HG03442 (cell line): ENCODE data around the gene PRKCB.
"Not testable (repeated sequence)": the region's sequence is repeated elsewhere in the genome, so short reads cannot be mapped to it uniquely, and the experiment has no call there.

Experiments used
- ATAC-seq: cut with Tn5 transposase; IDR thresholded peaks from one replicate; pipeline ENCODE4 v1.9.1; 2021; ENCODE audit warnings: mild to moderate bottlenecking, moderate library complexity; ENCODE audit not compliant: unreplicated experiment

Gene PRKCB

DNA sequence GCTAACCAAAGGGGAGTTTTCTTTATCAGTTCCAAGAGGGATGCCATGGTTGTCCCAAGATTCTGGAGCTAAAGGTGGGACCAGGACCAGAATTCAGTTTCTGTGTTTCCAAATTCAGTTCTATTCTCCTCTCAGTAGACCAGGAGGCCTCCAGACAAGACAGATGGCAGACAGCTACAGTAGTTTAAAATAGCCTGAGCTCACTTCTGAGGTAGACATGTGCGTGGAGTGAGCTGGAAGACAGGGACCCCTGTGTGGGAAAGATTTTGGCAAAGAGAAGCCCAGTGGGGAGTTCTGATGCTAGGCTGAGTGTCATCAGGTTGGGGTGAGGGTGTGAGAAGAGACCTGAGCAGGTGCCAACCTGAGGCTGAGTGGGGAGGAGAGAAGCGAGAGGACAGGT is 95.4 kb downstream of the PRKCB start:
- ATAC-seq: no peak

DNA sequence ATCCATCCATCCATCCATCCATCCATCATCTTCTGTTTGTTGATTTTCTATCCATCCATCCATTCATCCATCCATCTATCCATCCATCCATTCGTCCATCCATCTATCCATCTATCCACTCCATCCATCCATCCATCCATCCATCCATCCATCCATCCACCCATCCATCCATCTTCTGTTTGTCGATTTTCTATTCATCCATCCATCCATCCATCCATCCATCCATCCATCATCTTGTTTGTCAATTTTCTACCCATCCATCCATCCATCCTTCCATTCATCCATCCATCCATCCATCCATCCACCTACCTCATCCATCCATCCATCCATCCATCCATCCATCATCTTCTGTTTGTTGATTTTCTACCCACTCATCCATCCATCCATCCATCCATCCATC is 97.9 kb downstream of the PRKCB start:
- not testable (repeated sequence) for ATAC-seq

DNA sequence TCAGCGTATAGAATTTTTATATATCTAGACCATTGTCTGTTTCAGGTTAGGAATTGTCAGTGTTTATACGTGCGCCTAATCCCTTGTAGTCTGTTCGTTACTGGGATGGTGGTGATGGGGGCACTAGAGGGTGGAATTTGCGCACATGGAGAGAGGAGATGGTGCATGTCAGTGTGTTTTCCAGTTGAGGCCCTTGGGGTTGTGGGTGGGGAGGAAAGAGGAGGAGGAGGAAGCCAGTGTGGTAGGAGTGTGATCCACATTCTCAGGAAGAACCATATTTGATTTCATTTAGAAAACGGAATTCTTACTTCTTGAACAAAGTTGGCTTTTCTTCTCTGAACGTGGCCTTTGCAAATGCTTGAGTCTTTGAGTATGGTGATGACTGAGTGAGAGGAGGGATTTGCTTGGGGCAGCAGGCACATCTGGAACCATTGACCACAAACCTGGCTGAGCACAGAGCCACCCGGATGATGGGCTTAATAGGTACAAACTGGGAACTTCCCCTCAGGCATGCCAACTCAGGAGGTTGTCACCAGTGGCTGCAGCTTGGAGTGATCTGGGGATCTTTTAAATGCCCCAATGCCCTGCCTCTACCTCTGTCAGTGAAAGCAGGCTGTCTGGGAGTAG is 98.9 kb downstream of the PRKCB start:
- ATAC-seq: no peak

DNA sequence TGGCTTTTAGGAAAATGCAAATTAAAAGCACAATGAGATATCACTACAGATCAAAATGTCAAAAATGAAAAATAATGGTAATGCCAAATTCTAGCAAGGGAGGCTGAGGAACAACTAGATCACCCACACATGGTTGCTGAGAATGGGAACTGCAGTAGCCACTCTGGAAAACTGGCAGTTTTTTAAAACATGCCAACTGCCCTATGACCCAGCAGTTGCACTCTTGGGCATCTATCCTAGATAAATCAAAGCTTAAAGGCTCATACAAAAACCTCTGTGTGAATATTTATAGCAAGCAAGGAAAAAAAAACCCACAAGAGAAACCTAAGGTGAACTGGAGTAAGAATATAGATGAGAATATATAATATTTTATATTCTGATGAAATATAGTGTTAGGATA is 104.3 kb downstream of the PRKCB start:
- no peak for ATAC-seq

DNA sequence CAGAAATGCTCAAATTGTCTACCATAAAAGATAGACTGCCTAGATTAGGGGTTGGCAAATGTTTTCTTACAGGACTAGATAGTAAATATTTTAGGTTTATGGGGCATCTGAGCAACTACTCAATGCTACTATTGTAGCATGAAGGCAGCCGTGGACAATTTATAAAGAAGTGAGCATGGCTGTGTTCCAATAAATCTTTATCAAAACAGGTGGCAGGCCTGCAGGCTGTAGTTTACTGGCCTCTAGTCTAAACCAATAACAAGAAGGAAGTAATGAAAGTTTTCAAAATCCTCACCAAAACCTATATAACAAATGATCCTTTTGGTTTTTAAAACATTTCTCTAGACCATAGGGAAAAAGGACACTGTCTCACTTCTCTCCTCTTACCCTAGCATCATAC is 105.2 kb downstream of the PRKCB start:
- no peak for ATAC-seq

DNA sequence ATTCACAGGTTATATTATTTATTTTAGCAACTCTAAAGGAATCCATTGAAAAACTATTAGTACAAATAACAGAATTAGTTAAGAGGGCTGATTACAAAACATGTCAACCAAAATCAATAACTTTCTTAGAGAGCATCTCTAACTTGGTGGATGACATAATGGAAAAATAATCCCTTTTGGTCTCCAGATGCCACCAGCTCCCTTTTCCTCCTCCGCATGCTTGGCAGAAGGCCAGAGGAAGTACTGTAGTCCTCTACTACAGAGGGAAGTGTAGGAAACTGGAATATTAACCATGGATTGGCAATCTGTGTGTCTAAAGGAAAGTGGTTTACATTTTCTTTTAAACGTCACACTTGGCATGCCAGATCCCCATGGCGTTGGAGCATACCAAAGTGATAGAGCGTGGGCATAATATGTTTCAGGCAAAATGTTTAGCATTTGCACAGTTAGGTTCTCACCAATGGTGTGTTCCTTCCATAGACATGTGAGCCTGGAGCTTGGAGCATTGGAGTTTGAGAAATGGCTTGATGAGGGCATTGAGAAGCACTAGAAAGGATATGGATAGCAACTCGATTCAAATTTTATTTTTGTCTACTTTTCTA is 106.3 kb downstream of the PRKCB start:
- ATAC-seq: no peak

DNA sequence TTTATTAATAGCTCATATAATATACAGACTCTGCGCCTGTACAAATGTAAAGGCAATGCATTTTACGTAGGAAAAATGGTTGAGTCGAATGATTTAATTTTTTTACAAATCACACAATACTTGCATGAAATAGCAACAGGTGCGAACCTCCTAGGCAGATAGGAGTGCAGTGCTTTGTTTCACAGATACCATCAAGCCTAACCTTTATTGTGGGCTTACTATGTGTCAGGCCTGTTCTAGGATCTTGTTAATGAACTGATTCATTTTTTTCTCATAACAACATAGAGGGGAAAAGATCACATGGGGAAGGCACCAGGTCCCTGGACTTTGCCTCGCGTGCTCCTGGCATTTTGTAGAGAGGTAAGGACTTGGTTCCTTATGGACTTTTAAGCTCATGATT is 107.8 kb downstream of the PRKCB start:
- no peak for ATAC-seq

DNA sequence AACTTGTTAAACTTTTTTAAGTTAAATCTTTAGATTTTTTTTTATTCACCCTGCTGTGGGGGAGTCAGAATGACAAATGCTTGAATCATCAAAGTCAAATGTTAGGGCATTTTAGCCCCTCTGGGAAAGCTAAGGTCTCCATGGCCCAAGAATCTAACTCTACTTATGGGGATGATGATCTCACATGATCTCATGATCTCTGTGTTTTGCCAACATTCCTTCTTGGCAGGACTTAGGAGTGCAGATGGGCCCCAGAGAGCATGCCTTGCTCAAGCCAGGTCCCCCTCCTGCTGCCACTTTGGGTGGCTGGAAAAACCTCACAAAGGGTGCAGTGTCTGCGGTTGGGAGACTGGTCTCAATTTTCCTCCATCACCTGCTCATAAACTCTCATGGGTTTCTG is 108.6 kb downstream of the PRKCB start:
- ATAC-seq: no peak

DNA sequence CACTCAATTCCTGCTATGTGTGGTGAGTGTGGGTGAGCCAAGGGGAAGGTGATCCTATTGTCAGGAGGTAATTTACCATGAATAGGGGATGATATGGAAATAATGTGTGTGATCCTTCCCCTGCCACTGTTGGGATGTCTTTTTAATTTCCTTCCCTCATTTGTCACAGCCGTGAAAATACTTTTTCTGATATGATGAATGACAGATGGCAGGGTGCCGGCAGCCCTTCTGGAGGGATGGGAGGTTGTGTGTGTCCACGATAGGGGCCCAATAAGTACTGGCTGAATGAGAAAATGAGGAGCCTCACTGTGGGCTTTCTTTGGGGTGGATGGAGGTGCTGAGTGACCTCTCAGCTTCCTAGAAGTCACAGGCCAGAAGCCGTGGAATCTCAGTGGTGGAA is 109.5 kb downstream of the PRKCB start:
- ATAC-seq: no peak

DNA sequence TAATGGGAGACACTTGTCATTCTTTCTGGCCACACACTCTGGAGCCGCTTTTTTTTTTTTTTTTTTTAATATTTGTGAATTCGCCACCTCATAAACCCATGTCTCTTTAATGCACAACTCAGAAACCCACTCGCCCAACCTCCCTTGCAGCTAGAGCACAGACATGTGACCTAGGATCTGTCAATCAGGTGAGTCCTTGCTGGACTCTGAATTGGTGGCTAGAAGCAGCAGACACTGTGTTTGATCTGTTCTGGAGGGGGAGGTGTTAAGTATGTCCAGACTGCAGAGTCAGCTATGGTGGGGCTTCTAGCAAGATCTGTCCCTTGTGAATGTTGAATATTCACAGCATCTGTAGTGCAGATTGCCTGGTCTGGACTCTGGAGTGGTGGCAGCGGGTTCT is 112.1 kb downstream of the PRKCB start:
- no peak for ATAC-seq

DNA sequence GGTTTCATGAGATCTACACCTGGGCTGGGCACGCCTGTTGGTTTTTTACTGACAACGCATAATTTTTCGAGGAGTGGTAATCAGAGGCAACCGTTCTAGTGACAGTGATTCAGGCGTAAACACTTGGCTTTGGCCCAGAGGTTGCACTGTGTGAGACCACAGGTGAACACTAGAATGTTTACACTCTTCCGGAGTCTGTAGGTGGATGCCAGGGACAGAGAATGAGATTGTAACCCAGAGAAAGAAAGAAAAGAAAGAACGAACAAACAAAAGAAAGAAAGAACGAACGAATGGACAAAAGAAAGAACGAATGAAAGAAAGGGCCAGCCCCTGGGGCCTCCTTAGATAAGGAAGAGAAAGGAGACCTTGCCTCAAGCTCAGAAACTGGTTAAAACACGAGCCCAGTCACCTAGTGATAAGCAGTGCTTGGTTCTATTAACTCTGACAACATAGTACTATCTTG is 113.2 kb downstream of the PRKCB start:
- no peak for ATAC-seq

DNA sequence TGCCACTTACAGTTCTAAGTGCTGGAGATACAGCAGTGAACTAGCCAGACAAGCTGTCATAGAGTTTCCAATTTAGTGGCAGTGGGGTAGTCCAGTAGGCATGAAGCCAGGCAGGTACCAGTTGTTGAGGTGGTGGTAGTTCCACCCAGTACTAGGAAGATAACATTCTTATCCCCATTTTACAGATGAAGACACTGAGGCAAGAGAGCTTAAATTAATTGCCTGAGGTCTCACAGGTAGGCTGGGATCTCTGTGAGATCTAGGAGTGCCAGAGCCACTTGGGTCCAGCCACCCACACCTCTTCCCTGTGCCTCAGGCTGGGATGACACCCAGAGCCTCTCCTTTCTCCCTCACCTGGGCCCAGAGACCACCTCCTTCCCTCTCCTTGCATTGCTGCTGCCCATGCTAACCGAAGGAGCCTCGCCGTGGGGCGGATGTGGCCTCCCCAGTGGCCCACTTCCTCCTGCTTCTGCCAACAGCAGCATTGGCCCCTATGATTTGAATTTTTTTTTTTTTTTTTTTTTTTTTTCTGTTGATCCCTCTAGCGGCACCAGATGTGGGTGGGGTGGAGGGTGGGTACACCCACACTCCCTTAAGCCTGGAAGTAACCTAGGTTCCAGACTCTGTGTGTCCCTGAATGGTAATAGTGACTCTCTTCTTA is 114.0 kb downstream of the PRKCB start:
- ATAC-seq: no peak

DNA sequence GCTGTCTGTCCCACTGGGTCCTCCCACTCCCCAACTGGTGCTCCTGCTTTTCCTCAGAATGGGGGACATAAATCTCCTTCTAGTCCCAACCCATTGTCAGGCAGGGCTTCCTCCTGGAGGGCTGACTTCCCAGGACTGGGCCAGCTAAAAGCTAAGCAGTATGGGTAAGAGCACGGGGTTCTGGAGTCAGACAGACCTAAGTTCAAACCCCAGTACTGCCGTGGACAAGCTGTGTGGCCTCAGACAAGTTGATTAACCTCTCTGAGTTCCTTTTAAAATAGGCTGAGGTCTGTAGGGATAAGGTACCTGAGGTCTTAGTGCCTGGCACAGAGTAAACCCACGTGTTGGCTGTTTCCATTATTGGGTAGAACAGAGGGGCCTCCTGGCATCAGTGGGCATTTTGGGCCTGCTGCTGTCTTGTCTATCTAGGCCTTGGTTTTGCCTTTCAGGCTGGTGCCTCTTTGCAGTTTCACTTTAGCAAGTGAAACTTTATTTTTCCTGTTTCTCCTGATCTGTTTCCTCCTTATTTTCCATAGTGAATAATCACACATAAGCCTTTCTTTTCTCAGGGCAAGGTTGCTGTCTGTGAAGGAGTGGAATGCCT is 114.6 kb downstream of the PRKCB start:
- ATAC-seq: no peak

DNA sequence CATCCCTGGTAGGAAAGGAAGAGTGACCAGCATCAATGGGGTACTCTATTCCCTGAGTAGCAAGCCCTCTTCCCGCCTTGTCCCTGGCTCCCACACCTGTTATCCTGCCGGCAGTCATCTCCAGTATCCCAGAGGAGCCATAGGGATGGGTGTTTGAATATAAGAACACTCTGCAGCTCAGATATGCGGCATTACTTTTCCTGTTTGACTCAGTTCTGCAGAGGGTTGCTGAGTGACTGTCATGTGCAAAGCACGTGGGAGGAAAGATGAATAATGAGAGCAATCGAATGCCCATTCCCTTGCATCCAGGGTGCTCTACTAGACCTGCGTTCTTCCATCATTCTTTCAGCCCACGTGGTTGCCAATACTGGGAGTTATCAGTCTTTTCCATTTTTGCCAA is 115.1 kb downstream of the PRKCB start:
- no peak for ATAC-seq

DNA sequence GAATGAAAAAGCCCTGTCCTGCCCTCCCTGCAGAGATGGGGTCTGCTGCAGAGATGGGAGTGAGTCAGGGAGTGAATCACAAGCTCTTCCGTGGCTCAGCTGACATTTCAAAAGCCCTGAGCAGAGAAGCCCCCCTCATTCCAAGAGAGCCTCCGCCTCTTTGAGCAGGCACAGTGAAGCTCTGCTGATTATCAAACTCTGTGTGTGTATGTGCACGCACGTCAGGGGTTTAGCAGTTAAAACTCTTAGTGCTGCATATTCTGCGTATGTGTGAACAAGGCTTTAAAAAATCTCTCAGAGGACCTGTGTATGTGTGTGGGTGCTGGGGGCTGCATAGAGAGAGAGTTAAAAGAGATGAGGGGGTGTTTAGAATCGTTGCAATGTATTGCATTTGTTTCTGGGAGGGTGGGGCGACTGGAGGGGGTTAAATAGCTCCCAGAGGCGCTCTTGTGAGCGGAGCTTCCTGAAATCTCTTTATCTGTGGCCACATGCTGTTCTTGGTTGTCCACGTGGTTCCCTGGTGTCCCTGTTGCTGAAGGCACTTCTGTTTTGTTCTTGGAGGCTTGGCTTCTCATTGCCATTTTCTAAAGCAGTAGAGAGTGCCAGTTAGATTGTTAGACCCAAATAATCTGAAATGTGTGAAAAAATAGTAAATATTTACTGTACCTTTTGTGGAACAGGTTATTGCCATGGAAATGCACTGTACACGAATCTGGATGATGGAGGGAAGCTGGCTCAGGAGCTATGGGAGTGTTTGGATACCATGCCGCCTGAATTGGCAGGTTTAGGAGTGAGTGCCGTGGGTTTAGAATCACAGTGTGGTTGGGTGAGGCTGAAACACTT is 116.6 kb downstream of the PRKCB start:
- no peak for ATAC-seq

DNA sequence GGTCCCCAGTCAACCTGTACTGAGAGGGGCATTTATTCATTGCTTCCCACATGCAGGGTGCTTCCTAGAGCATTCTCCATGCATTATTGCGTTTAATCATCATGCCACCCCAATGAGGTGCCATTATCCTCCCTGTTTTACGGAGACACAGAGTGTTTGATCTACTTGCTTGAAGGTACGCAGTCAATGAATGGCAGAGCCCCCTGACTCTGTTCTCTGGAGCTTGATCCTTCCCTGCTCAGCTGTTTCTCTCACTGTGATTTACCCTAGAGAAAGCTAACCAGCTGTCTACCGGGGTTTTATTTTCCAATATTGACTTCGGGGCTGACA is 117.2 kb downstream of the PRKCB start:
- no peak for ATAC-seq

DNA sequence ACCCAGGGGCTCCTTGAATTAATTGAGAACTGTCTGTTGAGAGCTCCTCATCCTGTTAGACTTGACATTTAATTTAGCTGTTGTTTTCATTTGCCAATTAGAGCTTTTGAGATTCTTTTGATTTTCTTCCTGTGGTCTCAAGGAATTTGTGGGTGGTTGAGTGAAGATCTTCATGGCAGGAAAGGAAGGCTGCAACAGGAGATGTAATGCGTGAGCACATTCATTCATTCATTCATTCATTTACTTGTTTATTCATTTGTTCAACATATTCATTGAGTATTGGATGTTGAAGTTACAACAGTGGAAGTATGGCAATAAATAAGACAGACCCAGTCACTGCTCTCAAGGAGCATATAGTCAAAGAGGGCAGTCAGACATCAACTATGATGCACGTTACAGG is 117.7 kb downstream of the PRKCB start:
- ATAC-seq: no peak

DNA sequence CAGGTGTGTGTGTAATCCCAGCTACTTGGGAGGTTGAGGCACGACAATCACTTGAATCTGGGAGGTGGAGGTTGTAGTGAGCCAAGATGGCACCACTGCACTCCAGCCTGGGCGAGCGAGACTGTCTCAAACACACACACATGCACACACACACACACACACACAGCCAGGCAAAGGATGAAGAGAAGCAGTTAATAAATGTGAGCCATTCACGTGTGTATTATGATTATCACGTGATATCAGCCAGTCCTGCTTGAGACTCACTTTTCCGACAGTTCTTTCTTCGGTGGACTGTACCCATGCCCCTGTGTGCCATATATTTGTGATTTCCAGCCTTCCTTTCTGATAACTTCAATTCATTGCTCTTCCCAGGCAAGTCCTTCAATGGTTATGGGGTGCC is 119.3 kb downstream of the PRKCB start:
- no peak for ATAC-seq

DNA sequence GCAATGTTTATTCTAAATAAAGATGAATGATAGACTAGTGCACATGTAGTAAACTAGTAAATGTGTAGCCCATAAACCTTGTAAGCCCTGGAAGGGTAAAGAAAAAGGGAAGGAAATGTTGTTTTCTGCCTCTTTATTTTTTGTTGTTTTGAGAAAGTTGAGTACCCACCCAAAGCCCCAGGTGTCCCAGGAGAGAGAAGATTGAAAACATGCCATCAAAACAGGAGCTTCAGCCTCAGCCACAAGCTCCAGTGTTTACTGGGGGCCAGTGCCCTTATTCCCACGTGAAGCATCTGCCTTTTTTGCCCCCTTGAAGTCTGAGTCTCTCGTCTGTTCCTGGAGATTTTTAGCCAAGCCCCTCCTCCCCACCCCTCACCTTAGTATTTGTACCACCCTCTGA is 121.5 kb downstream of the PRKCB start:
- no peak for ATAC-seq

DNA sequence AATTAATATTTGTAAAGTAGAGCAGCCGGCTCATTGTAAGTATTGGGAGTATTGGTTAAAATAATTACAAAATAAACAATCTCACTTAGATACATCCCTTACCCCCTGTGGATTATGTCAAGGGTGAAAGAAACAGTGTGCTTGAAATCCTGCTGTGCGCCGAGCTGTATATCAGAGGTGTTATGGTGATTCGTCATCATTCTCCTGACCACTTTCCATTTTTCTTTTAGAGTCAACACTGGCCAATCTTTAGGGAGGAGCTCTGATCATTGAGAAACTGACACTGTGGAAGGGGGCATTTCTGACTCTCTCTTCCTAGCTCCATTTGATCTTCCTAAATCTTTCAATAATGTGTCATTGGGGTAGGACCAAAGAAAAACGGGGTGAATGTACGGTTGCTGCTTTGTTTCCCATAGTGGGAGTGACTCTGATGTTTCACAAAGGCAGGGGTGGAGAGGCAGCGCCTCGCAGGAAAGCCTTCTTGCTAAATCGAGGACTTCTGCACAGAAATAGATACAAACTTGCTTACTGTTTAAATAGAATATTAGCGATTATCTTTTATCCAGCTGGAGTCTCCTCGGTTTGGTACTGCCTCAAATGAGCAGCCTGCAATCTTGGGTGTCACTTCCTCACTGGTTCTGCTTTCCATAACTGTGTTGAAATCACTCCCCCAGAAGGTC is 123.4 kb downstream of the PRKCB start:
- ATAC-seq: no peak

DNA sequence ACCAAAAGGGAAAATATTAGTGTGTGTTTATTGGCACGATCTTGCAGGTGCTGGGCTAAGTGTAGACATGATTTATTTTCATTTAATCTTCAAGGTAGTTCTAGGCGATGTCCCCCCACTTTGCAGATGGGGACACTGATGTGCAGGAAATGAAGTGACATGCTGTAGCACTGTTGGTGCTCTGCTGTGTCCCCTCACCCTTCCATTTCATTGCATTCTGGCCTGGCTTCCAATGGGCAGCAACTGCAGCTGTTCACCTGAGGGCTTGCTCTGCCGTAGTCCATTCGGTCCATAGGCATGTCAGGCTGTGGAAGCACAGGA is 123.9 kb downstream of the PRKCB start:
- ATAC-seq: no peak
